ENCODE results near the gene MTTP. TPM values are rescaled to one million over a fixed set of nuclear protein-coding genes. Genes with fewer than 3 reads are reported as not detected.

MTTP gene
- total RNA-seq, 1 donor from 2014 or later: 2.0 TPM

GRCh38 chr4:99587309-99587708 is 12.7 kb downstream of the MTTP start:
- DNase-seq (no peak), ATAC-seq (no peak)
- intact Hi-C loops (cut with micrococcal nuclease): no loop called here

- intact Hi-C loops (cut with micrococcal nuclease): no loop called here
- ATAC-seq: no peak
- no peak for DNase-seq
Measured at GRCh38 chr4:99587803-99588202, 13.2 kb downstream of the MTTP start.

- intact Hi-C loops (cut with micrococcal nuclease): no loop called here
Measured at GRCh38 chr4:99591757-99592156, 17.1 kb downstream of the MTTP start.

GRCh38 chr4:99593781-99594641 is 19.4 kb downstream of the MTTP start:
- no peak for ATAC-seq
- DNase-seq: no peak
- intact Hi-C loops (cut with micrococcal nuclease): no loop called here

More at GRCh38 chr4:99591757-99592156, 17.1 kb downstream of the MTTP start:
- ATAC-seq: no peak
- DNase-seq: no peak

- ATAC-seq (no peak), DNase-seq (no peak)
- intact Hi-C loops (cut with micrococcal nuclease): no loop called here
Measured at GRCh38 chr4:99594818-99595217, 20.2 kb downstream of the MTTP start.

- ATAC-seq (no peak), DNase-seq (no peak)
- intact Hi-C loops (cut with micrococcal nuclease): no loop called here
Measured at GRCh38 chr4:99606716-99607115, 32.1 kb downstream of the MTTP start.

GRCh38 chr4:99608417-99608816 is 33.8 kb downstream of the MTTP start:
- no peak for ATAC-seq
- intact Hi-C loops (cut with micrococcal nuclease): no loop called here
- DNase-seq: no peak

- DNase-seq: no peak
- ATAC-seq: no peak
- intact Hi-C loops (cut with micrococcal nuclease): no loop called here
Measured at GRCh38 chr4:99610605-99611175, 36.1 kb downstream of the MTTP start.

GRCh38 chr4:99612281-99612680 is 37.7 kb downstream of the MTTP start:
- intact Hi-C loops (cut with micrococcal nuclease): no loop called here
- ATAC-seq (peak; percentile 59), DNase-seq (no peak)

GRCh38 chr4:99612704-99613103 is 38.1 kb downstream of the MTTP start:
- ATAC-seq (no peak), DNase-seq (no peak)
- intact Hi-C loops (cut with micrococcal nuclease): no loop called here

- DNase-seq (no peak), ATAC-seq (no peak)
- intact Hi-C loops (cut with micrococcal nuclease): no loop called here
Measured at GRCh38 chr4:99614491-99614890, 39.9 kb downstream of the MTTP start.

GRCh38 chr4:99615170-99615820 is 40.7 kb downstream of the MTTP start:
- intact Hi-C loops (cut with micrococcal nuclease): no loop called here
- DNase-seq (no peak), ATAC-seq (peak; percentile 97)

GRCh38 chr4:99617374-99617773 is 42.8 kb downstream of the MTTP start:
- DNase-seq: no peak
- no peak for ATAC-seq
- intact Hi-C loops (cut with micrococcal nuclease): no loop called here

GRCh38 chr4:99622341-99622740 is 47.7 kb downstream of the MTTP start:
- ATAC-seq: no peak
- intact Hi-C loops (cut with micrococcal nuclease): no loop called here
- DNase-seq: no peak

GRCh38 chr4:99624141-99624719 is 49.6 kb downstream of the MTTP start:
- no peak for DNase-seq
- intact Hi-C loops (cut with micrococcal nuclease): no loop called here
- no peak for ATAC-seq

GRCh38 chr4:99625369-99625768 is 50.7 kb downstream of the MTTP start:
- no peak for DNase-seq
- intact Hi-C loops (cut with micrococcal nuclease): no loop called here
- no peak for ATAC-seq

- ATAC-seq (peak; percentile 91), DNase-seq (no peak)
- intact Hi-C loops (cut with micrococcal nuclease): no loop called here
Measured at GRCh38 chr4:99628040-99628439, 53.4 kb downstream of the MTTP start.

- DNase-seq (no peak), ATAC-seq (no peak)
- intact Hi-C loops (cut with micrococcal nuclease): no loop called here
Measured at GRCh38 chr4:99629962-99630554, 55.4 kb downstream of the MTTP start.

- intact Hi-C loops (cut with micrococcal nuclease): no loop called here
- ATAC-seq: no peak
Measured at GRCh38 chr4:99630857-99631360, 56.3 kb downstream of the MTTP start.

GRCh38 chr4:99633772-99634171 is 59.1 kb downstream of the MTTP start:
- ATAC-seq (no peak), DNase-seq (no peak)
- intact Hi-C loops (cut with micrococcal nuclease): no loop called here

More at GRCh38 chr4:99630857-99631360, 56.3 kb downstream of the MTTP start:
- no peak for DNase-seq

Data from left ventricle myocardium superior (tissue), 1 donor.